ENCODE measurements around the gene GSE1.

DNA sequence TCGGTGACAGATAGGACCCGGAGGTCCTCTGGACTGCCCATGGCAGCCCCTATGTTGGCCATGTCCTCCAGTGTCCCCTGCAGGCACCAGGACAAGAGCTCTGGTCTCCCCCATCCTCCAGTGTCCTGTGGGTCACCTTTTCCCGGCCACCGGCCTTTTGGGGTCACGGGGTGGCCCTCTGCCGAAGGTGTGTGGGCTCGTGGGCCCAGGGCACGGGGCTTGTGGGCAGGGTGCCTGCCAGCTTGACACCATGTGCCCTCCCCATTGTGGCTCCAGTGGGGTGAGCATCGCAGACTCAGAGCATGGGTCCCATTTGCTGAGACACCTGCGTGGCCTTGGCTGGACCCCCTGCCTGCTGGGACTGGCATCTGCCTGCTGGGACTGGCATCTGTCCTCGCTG is 18.1 kb downstream of the GSE1 start:
- TF ChIP-seq CTCF (IDR thresholded peaks at IDR 0.05) (no peak), POLR2A (IDR thresholded peaks at IDR 0.05) (no peak)
